GM12878 (cell line): Measurements from ENCODE around the gene TRIM37. TPM values are rescaled to one million over a fixed set of nuclear protein-coding genes. Genes with fewer than 3 reads are reported as not detected.
A peak's percentile ranks its signal among the peaks of the same experiment; 100 is the strongest.

ENCODE experiments used
- ATAC-seq: fragments of 200-7000 bp; cut with Tn5 transposase; 3 replicates; pipeline ENCODE4 v1.9.1; 2020; ENCODE audit warnings: mild to moderate bottlenecking, moderate library complexity
- BruUV-seq: library from RNA; stranded (reverse); fragments of 400-500 nt; replicated peaks from 2 replicates; lab custom pipeline; 2021; lab: Mats Ljungman, UMichigan
- CTCF ChIA-PET: fragments of 300-600 bp; sonication (Branson Sonifier 250); formaldehyde crosslinking; extraction: SDS; loops from one replicate; lab custom pipeline; 2021; ENCODE audit warnings: inconsistent platforms; lab: Yijun Ruan, JAX
- POLR2A ChIA-PET: fragments of 350-600 bp; formaldehyde crosslinking; extraction: SDS; loops from one replicate; lab custom pipeline; 2021; ENCODE audit warnings: inconsistent platforms; lab: Charles Lee
- RAD21 ChIA-PET: fragments of 300-600 bp; sonication (Branson Sonifier 250); formaldehyde crosslinking; loops from one replicate; lab custom pipeline; 2023; ENCODE audit warnings: antibody characterized with exemption; ENCODE audit not compliant: unreplicated experiment; lab: Charles Lee
- SMC1A ChIA-PET: fragments of 300-600 bp; sonication (Branson Sonifier 250); formaldehyde crosslinking; loops from one replicate; lab custom pipeline; 2023; ENCODE audit not compliant: unreplicated experiment, uncharacterized antibody; lab: Charles Lee
- DNase-seq: peaks from one replicate; pipeline ENCODE4 v3.0.0-alpha.2; 2011; ENCODE audit warnings: low read depth, low spot score
- FAIRE-seq: peaks from 3 replicates; lab custom pipeline; 2011; peaks lifted over from hg19 to GRCh38; lab: Jason Lieb, UNC
- H2AFZ ChIP-seq: 2 replicates; pipeline ENCODE4 v1.6.0; 2011; ENCODE audit warnings: low read depth, low read length, control low read depth; ENCODE audit not compliant: control insufficient read depth
- H3K27ac ChIP-seq: 2 replicates; pipeline ENCODE4 v1.5.1; 2011; ENCODE audit warnings: control low read depth; ENCODE audit not compliant: control insufficient read depth, insufficient read depth
- H3K27me3 ChIP-seq, 2 experiments: replicated peaks in 1 of 2; 2 replicates each; pipeline versions ENCODE4 v1.6.0 to v1.6.1; 2011; ENCODE audit warnings: low read length in 1 of 2; ENCODE audit not compliant: control insufficient read depth in 2 of 2, insufficient read depth in 2 of 2
- H3K36me3 ChIP-seq, 2 experiments: 2 replicates each; pipeline ENCODE4 v1.5.1; 2011; ENCODE audit warnings: low read length in 1 of 2; ENCODE audit not compliant: control insufficient read depth in 2 of 2, insufficient read depth in 2 of 2
- H3K4me1 ChIP-seq: 2 replicates; pipeline ENCODE4 v1.6.1; 2011; ENCODE audit warnings: mild to moderate bottlenecking, low read length, moderate library complexity, mixed read lengths; ENCODE audit not compliant: control insufficient read depth, insufficient read depth
- H3K4me2 ChIP-seq: 2 replicates; pipeline ENCODE4 v1.6.0; 2011; ENCODE audit warnings: control low read depth; ENCODE audit not compliant: control insufficient read depth, insufficient read depth
- H3K4me3 ChIP-seq: fragments of 200-600 bp; sonication (generic); 2 replicates; pipeline ENCODE4 v1.5.1; 2016
- H3K79me2 ChIP-seq: 2 replicates; pipeline ENCODE4 v1.6.0; 2011; ENCODE audit warnings: low read length; ENCODE audit not compliant: control insufficient read depth, insufficient read depth
- H3K9ac ChIP-seq: 2 replicates; pipeline ENCODE4 v1.8.0; 2011; ENCODE audit warnings: low read length, control low read depth, mixed read lengths; ENCODE audit not compliant: control insufficient read depth, insufficient read depth
- H3K9me3 ChIP-seq: replicated peaks from 3 replicates; pipeline ENCODE4 v1.5.1; 2011; ENCODE audit warnings: mild to moderate bottlenecking, low read length; ENCODE audit not compliant: control insufficient read depth, insufficient read depth
- H4K20me1 ChIP-seq: 2 replicates; pipeline ENCODE4 v1.6.0; 2011; ENCODE audit not compliant: control insufficient read depth, insufficient read depth
- KDM1A ChIP-seq: fragments of 200-600 bp; sonication (generic); IDR thresholded peaks from 2 replicates; pipeline ENCODE4 v1.6.1; 2016; ENCODE audit warnings: borderline replicate concordance
- NFYB ChIP-seq: IDR thresholded peaks from 2 replicates; pipeline ENCODE4 v1.6.1; 2011; ENCODE audit warnings: low read depth, mild to moderate bottlenecking, low read length, improper control_type of control experiment, moderate library complexity; ENCODE audit not compliant: insufficient read depth
- PML ChIP-seq: IDR thresholded peaks from 2 replicates; pipeline ENCODE4 v1.6.1; 2012; ENCODE audit warnings: low read length, inconsistent platforms
- RBBP5 ChIP-seq: fragments of 200-600 bp; sonication (generic); conservative IDR thresholded peaks from 2 replicates; pipeline ENCODE4 v1.6.1; 2016
- RCOR1 ChIP-seq: conservative IDR thresholded peaks from 2 replicates; pipeline ENCODE4 v1.6.1; 2012; ENCODE audit warnings: low read depth, low read length, improper control_type of control experiment
- STAT1 ChIP-seq: fragments of 450-650 bp; conservative IDR thresholded peaks from 2 replicates; pipeline ENCODE4 v1.6.1; 2014; ENCODE audit warnings: antibody characterized with exemption, mild to moderate bottlenecking
- ZSCAN29 ChIP-seq: fragments of 450-650 bp; IDR thresholded peaks from 2 replicates; pipeline ENCODE4 v1.6.1; 2017; ENCODE audit warnings: mild to moderate bottlenecking, moderate library complexity
- WGBS: methylation state at CpG from one replicate; pipeline ENCODE4 v1.1.6; 2016; ENCODE audit warnings: low lambda C conversion rate; ENCODE audit not compliant: insufficient replicate concordance, insufficient coverage; ENCODE audit errors: missing lambda C conversion rate; 5-methylcytosine and 5-hydroxymethylcytosine counted together
- in situ Hi-C: fragments of 300-500 bp; cut with MboI; formaldehyde crosslinking; loops from 9 replicates; pipeline ENCODE4 v1.14.3; 2018; ENCODE audit warnings: mixed read lengths
- intact Hi-C: fragments of 100-400 bp; cut with micrococcal nuclease; formaldehyde crosslinking; loops from one replicate; pipeline ENCODE4 v1.14.2; 2022; ENCODE audit not compliant: unreplicated experiment
- polyA plus RNA-seq, 11 experiments: library from polyadenylated mRNA; depleted of rRNA in 4 of 11; unstranded in 6 of 11; stranded (reverse) in 5 of 11; fragments of >200 nt; fragmentation: Nextera tagmentation in 4 of 11; fragmentation: Illumina TruSeq in 1 of 11; extraction: Ambion mirVana in 4 of 11; extraction: Trizol in 1 of 11; gene quantifications; 1 replicate in 1 of 11; 2 replicates in 10 of 11; pipeline versions ENCODE4 v1.2.1 to v1.2.3, GENCODE V29; 2011 to 2016; ENCODE audit warnings: inconsistent platforms in 2 of 11, missing spikeins in 2 of 11, low read depth in 1 of 11
- total RNA-seq, 4 experiments: library from RNA; depleted of rRNA in 3 of 4; stranded (reverse); fragments of >200 nt in 3 of 4; fragmentation: Illumina TruSeq in 1 of 4; extraction: Trizol in 1 of 4; gene quantifications; 2 replicates each; pipeline versions ENCODE4 v1.2.1 to v1.2.3, GENCODE V29; 2013 to 2021
- TF ChIP-seq, protein P1 (sequence below): fragments of 150-350 bp; IDR thresholded peaks from 2 replicates; pipeline ENCODE4 v1.6.1; 2016; ENCODE audit warnings: low read depth, low read length
- TF ChIP-seq, protein P2 (sequence below): IDR thresholded peaks from 2 replicates; pipeline ENCODE4 v1.6.1; 2012; ENCODE audit warnings: improper control_type of control experiment, low read depth, low read length; ENCODE audit not compliant: insufficient replicate concordance
- TF ChIP-seq, protein P3 (sequence below), 3 experiments: IDR thresholded peaks in 2 of 3; conservative IDR thresholded peaks in 1 of 3; 2 replicates each; pipeline ENCODE4 v1.5.1; 2011; ENCODE audit warnings: low read depth in 3 of 3, low read length in 3 of 3, mild to moderate bottlenecking in 3 of 3, control low read depth in 2 of 3, moderate library complexity in 2 of 3, inconsistent platforms in 1 of 3, mixed read lengths in 1 of 3; ENCODE audit not compliant: control insufficient read depth in 2 of 3, insufficient read depth in 1 of 3; ENCODE audit errors: extremely low read depth in 1 of 3

TRIM37 gene
- total and polyA plus RNA-seq, 10 of the 15 experiments (the other 5 are each of a cell fraction or from before 2014, with no cell fraction given) = 4.8 to 20.6 (median 18.1) TPM

DNA sequence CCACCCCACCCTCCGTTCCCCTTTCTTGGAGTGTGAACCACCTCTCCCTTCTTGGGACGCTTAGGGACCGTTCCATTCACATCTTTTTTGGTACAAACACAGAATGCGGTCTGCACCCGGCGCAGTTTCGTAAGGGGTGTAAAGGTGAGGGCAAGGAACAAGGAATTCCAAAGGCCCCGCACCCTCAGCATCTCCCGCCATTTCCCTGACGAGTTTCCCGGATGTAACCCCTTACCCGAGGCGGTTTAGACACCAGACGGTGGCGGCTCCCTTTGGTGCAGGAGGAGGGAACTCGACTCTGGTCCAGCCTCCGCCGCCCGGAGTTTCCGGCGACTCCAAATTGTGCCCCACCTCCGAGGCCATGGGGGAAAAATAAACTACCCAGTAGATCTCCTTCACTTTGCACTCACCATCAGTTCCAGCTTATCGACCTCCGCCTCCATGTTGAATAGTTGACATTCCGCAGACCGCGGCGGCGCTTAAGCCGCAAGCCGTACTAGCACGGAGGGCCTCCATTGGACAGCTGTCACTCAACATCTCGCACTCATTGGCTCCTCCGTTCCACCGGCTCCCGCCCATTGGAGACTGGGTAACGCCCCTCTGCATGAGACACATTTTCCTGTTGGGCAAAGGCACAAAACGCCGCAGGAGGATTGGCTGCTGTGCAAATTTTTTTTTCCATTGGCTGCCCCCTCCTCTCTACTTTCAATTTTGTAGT is 48.2 kb upstream of the TRIM37 start, which contains the start of gene SKA2:
Gene SKA2 (minus strand): TSS at position 466 of the 718 bp plus-strand sequence. CDS start 23 bp downstream, at position 443.
- H3K9me3 ChIP-seq = no peaks in the 10 kb centered on the region
- H3K4me1 ChIP-seq = peaks cover 15% of the 10 kb centered on the region
- RAD21 ChIA-PET = interaction anchor here (0.7 to 1.4 kb wide), 11 partner anchors 8 to 741 kb away, joined by 3 to 11 read pairs (median 3); partner anchors contain the start of gene TRIM37
- no peaks in the 10 kb centered on the region for H3K36me3 ChIP-seq
- FAIRE-seq (no peak), DNase-seq (peak; percentile 100), ATAC-seq (peak; percentile 90)
- H3K4me2 ChIP-seq = peak within 1 kb of the TSS; percentile 45
- H3K79me2 ChIP-seq = peaks cover 91% of the 10 kb centered on the region
- SMC1A ChIA-PET = interaction anchor here (0.6 to 1.6 kb wide), 10 partner anchors 9 to 151 kb away, joined by 3 to 10 read pairs (median 4); partner anchors contain the start of gene TRIM37
- H4K20me1 ChIP-seq = no peaks in the 10 kb centered on the region
- intact Hi-C loops (loop anchor here (2.0 kb wide), 1 partner anchor 48 kb away; the partner anchor contains the start of gene TRIM37), in situ Hi-C loops (no loop called here)
- POLR2A ChIA-PET = interaction anchor here (0.5 to 1.5 kb wide), 13 partner anchors 9 to 750 kb away, joined by 3 to 8 read pairs (median 4); partner anchors contain the start of genes SMG8 and TRIM37
- H3K4me3 ChIP-seq = peak within 1 kb of the TSS; percentile 88
- CTCF ChIA-PET = interaction anchor here (0.6 to 1.3 kb wide), 5 partner anchors 8 to 1073 kb away, joined by 3 to 9 read pairs (median 4); no protein-coding TSS in a partner anchor
- H3K9ac ChIP-seq = peak within 1 kb of the TSS; percentile 96
- WGBS = under 1% methylated on average over 39 of the region's 39 CpGs
- H2AFZ ChIP-seq = peak within 1 kb of the TSS; percentile 94
- BruUV-seq = TSS peak; percentile 72
- no peaks in the 10 kb centered on the region for H3K27me3 ChIP-seq
- H3K27ac ChIP-seq = peak within 1 kb of the TSS; percentile 92
- TF ChIP-seq RBBP5 (0 out of 2 replicates have a peak, but pooled peaks have one; percentile 74), KDM1A (no peak), STAT1 (no peak), PML (peak; percentile 9; the same call in 1 of the 2 replicates), NFYB (peak; percentile 98), ZSCAN29 (no peak), RCOR1 (0 out of 2 replicates have a peak, but pooled peaks have one; percentile 9)
- TF ChIP-seq, protein P1, sequence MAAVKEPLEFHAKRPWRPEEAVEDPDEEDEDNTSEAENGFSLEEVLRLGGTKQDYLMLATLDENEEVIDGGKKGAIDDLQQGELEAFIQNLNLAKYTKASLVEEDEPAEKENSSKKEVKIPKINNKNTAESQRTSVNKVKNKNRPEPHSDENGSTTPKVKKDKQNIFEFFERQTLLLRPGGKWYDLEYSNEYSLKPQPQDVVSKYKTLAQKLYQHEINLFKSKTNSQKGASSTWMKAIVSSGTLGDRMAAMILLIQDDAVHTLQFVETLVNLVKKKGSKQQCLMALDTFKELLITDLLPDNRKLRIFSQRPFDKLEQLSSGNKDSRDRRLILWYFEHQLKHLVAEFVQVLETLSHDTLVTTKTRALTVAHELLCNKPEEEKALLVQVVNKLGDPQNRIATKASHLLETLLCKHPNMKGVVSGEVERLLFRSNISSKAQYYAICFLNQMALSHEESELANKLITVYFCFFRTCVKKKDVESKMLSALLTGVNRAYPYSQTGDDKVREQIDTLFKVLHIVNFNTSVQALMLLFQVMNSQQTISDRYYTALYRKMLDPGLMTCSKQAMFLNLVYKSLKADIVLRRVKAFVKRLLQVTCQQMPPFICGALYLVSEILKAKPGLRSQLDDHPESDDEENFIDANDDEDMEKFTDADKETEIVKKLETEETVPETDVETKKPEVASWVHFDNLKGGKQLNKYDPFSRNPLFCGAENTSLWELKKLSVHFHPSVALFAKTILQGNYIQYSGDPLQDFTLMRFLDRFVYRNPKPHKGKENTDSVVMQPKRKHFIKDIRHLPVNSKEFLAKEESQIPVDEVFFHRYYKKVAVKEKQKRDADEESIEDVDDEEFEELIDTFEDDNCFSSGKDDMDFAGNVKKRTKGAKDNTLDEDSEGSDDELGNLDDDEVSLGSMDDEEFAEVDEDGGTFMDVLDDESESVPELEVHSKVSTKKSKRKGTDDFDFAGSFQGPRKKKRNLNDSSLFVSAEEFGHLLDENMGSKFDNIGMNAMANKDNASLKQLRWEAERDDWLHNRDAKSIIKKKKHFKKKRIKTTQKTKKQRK = peak; percentile 88
- TF ChIP-seq, protein P2, sequence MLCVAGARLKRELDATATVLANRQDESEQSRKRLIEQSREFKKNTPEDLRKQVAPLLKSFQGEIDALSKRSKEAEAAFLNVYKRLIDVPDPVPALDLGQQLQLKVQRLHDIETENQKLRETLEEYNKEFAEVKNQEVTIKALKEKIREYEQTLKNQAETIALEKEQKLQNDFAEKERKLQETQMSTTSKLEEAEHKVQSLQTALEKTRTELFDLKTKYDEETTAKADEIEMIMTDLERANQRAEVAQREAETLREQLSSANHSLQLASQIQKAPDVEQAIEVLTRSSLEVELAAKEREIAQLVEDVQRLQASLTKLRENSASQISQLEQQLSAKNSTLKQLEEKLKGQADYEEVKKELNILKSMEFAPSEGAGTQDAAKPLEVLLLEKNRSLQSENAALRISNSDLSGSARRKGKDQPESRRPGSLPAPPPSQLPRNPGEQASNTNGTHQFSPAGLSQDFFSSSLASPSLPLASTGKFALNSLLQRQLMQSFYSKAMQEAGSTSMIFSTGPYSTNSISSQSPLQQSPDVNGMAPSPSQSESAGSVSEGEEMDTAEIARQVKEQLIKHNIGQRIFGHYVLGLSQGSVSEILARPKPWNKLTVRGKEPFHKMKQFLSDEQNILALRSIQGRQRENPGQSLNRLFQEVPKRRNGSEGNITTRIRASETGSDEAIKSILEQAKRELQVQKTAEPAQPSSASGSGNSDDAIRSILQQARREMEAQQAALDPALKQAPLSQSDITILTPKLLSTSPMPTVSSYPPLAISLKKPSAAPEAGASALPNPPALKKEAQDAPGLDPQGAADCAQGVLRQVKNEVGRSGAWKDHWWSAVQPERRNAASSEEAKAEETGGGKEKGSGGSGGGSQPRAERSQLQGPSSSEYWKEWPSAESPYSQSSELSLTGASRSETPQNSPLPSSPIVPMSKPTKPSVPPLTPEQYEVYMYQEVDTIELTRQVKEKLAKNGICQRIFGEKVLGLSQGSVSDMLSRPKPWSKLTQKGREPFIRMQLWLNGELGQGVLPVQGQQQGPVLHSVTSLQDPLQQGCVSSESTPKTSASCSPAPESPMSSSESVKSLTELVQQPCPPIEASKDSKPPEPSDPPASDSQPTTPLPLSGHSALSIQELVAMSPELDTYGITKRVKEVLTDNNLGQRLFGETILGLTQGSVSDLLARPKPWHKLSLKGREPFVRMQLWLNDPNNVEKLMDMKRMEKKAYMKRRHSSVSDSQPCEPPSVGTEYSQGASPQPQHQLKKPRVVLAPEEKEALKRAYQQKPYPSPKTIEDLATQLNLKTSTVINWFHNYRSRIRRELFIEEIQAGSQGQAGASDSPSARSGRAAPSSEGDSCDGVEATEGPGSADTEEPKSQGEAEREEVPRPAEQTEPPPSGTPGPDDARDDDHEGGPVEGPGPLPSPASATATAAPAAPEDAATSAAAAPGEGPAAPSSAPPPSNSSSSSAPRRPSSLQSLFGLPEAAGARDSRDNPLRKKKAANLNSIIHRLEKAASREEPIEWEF = no peak
- TF ChIP-seq, protein P3, sequence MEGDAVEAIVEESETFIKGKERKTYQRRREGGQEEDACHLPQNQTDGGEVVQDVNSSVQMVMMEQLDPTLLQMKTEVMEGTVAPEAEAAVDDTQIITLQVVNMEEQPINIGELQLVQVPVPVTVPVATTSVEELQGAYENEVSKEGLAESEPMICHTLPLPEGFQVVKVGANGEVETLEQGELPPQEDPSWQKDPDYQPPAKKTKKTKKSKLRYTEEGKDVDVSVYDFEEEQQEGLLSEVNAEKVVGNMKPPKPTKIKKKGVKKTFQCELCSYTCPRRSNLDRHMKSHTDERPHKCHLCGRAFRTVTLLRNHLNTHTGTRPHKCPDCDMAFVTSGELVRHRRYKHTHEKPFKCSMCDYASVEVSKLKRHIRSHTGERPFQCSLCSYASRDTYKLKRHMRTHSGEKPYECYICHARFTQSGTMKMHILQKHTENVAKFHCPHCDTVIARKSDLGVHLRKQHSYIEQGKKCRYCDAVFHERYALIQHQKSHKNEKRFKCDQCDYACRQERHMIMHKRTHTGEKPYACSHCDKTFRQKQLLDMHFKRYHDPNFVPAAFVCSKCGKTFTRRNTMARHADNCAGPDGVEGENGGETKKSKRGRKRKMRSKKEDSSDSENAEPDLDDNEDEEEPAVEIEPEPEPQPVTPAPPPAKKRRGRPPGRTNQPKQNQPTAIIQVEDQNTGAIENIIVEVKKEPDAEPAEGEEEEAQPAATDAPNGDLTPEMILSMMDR (IDR thresholded peaks at IDR 0.05 in 2 of 3, conservative IDR thresholded peaks at IDR 0.05 in 1 of 3; ENCODE audit: control insufficient read depth in 2 of 3, extremely low read depth in 1 of 3, insufficient read depth in 1 of 3, low read depth in 3 of 3, low read length in 3 of 3) = no peak
